ENCODE results near the gene SPDYE4. TPM values are rescaled to one million over a fixed set of nuclear protein-coding genes. Genes with fewer than 3 reads are reported as not detected.

Gene SPDYE4
- polyA plus RNA-seq, 1 of the 3 experiments (the other 2 are of a cell fraction), result not detected

- H3K79me2 ChIP-seq (ENCODE audit: insufficient read depth), result no peaks in the 10 kb centered on the region
Observed at GRCh38 chr17:8749616-8750015, 8.7 kb downstream of the SPDYE4 start.

More at GRCh38 chr17:8749616-8750015, 8.7 kb downstream of the SPDYE4 start:
- WGBS (ENCODE audit: low lambda C conversion rate), result 39% methylated on average over 3 of the region's 3 CpGs
- H3K4me2 ChIP-seq, result no peak overlapping the region
- no peaks in the 10 kb centered on the region for H4K20me1 ChIP-seq (ENCODE audit: insufficient read depth)
- H3K9me2 ChIP-seq, result no peaks in the 10 kb centered on the region
- H3F3A ChIP-seq (replicated peaks; ENCODE audit: insufficient read depth), result no peaks in the 10 kb centered on the region
- H3K4me1 ChIP-seq (ENCODE audit: control insufficient read depth in 1 of 2, insufficient read depth in 2 of 2, low read depth in 1 of 2, low read length in 1 of 2), result peaks cover 0 to 6% of the 10 kb centered on the region in 2 experiments; a peak in 1 of 4 replicates
- peaks cover 15% of the 10 kb centered on the region; the same call in 1 of the 2 replicates for H3K27me3 ChIP-seq (ENCODE audit: insufficient read depth)
- DNase-seq, result no peak
- no peaks in the 10 kb centered on the region for H3K9me3 ChIP-seq
- H3K27ac ChIP-seq (ENCODE audit: low read depth in 2 of 2, low read length in 1 of 2), result no peak overlapping the region
- H2AFZ ChIP-seq (ENCODE audit: low read depth), result no peak overlapping the region
- TF ChIP-seq GABPA (IDR thresholded peaks at IDR 0.05; ENCODE audit: low read depth) (no peak), TEAD4 (IDR thresholded peaks at IDR 0.05; ENCODE audit: borderline replicate concordance, insufficient read depth) (no peak), TCF12 (IDR thresholded peaks at IDR 0.05) (no peak), IRF3 (IDR thresholded peaks at IDR 0.05; ENCODE audit: low read depth, low read length) (no peak), MEF2A (IDR thresholded peaks at IDR 0.05; ENCODE audit: borderline replicate concordance, low read depth) (no peak), SIN3A (IDR thresholded peaks at IDR 0.05; ENCODE audit: borderline replicate concordance, low read depth, low read length) (no peak), NFIC (IDR thresholded peaks at IDR 0.05; ENCODE audit: borderline replicate concordance) (no peak), REST (IDR thresholded peaks at IDR 0.05; ENCODE audit: low read depth, low read length) (no peak), TAF1 (IDR thresholded peaks at IDR 0.05; ENCODE audit: borderline replicate concordance, low read depth, low read length) (no peak)
- TF ChIP-seq, protein P1, sequence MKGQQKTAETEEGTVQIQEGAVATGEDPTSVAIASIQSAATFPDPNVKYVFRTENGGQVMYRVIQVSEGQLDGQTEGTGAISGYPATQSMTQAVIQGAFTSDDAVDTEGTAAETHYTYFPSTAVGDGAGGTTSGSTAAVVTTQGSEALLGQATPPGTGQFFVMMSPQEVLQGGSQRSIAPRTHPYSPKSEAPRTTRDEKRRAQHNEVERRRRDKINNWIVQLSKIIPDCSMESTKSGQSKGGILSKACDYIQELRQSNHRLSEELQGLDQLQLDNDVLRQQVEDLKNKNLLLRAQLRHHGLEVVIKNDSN (IDR thresholded peaks at IDR 0.05; ENCODE audit: borderline replicate concordance, low read depth), result no peak
- TF ChIP-seq, protein P2, sequence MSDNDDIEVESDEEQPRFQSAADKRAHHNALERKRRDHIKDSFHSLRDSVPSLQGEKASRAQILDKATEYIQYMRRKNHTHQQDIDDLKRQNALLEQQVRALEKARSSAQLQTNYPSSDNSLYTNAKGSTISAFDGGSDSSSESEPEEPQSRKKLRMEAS (IDR thresholded peaks at IDR 0.05; ENCODE audit: low read depth), result no peak
- TF ChIP-seq, protein P3, sequence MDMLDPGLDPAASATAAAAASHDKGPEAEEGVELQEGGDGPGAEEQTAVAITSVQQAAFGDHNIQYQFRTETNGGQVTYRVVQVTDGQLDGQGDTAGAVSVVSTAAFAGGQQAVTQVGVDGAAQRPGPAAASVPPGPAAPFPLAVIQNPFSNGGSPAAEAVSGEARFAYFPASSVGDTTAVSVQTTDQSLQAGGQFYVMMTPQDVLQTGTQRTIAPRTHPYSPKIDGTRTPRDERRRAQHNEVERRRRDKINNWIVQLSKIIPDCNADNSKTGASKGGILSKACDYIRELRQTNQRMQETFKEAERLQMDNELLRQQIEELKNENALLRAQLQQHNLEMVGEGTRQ (IDR thresholded peaks at IDR 0.05; ENCODE audit: borderline replicate concordance, low read depth, low read length), result no peak
- ChIA-PET POLR2A (no interaction called here), CTCF (interaction anchor here (1.1 to 1.9 kb wide), 3 partner anchors 36 to 366 kb away, joined by 3 to 7 read pairs (median 7); no protein-coding TSS in a partner anchor)
- H3K4me3 ChIP-seq (ENCODE audit: low read depth in 2 of 2, low read length in 1 of 2), result no peak overlapping the region
- H3K36me3 ChIP-seq (replicated peaks in 1 of 2; ENCODE audit: control insufficient read depth in 1 of 2, insufficient read depth in 2 of 2, low read length in 1 of 2), result no peaks in the 10 kb centered on the region
- H3K9ac ChIP-seq, result no peak overlapping the region
